HepG2 (cell line): ENCODE data around the gene NFIL3. TPM values are rescaled to one million over a fixed set of nuclear protein-coding genes. Genes with fewer than 3 reads are reported as not detected.

ENCODE experiments used
- AHR ChIP-seq: IDR thresholded peaks from 2 replicates; pipeline ENCODE4 v1.6.1; 2018; ENCODE audit warnings: missing genetic modification reagents, missing compliant biosample characterization
- DNMT1 ChIP-seq: sonication (generic); formaldehyde crosslinking; IDR thresholded peaks from 2 replicates; pipeline ENCODE4 v1.5.1; 2020; ENCODE audit warnings: mild to moderate bottlenecking, missing genetic modification reagents
- GTF3A ChIP-seq: sonication (generic); formaldehyde crosslinking; conservative IDR thresholded peaks from 2 replicates; pipeline ENCODE4 v1.4.0; 2020; ENCODE audit warnings: mild to moderate bottlenecking, missing genetic modification reagents
- KLF12 ChIP-seq: sonication (generic); formaldehyde crosslinking; IDR thresholded peaks from 2 replicates; pipeline ENCODE4 v1.4.0; 2020; ENCODE audit warnings: missing genetic modification reagents, borderline replicate concordance
- KLF13 ChIP-seq: sonication (generic); formaldehyde crosslinking; IDR thresholded peaks from 2 replicates; pipeline ENCODE4 v1.4.0; 2020; ENCODE audit warnings: mild to moderate bottlenecking, missing genetic modification reagents
- MAZ ChIP-seq, 2 experiments: sonication (generic) in 1 of 2; formaldehyde crosslinking in 1 of 2; IDR thresholded peaks; 2 replicates each; pipeline versions ENCODE4 v1.5.0 to v1.6.1; 2012 to 2020; ENCODE audit warnings: low read depth in 2 of 2, mild to moderate bottlenecking in 2 of 2, borderline replicate concordance in 1 of 2, improper control_type of control experiment in 1 of 2, low read length in 1 of 2, missing genetic modification reagents in 1 of 2, moderate library complexity in 1 of 2
- NFKBIZ ChIP-seq: IDR thresholded peaks from 2 replicates; pipeline ENCODE4 v1.6.1; 2018; ENCODE audit warnings: missing genetic modification reagents, missing compliant biosample characterization
- NRL ChIP-seq: sonication (generic); formaldehyde crosslinking; IDR thresholded peaks from 2 replicates; pipeline ENCODE4 v1.5.0; 2020; ENCODE audit warnings: missing genetic modification reagents, mild to moderate bottlenecking, moderate library complexity, borderline replicate concordance
- POLR2AphosphoS5 ChIP-seq: IDR thresholded peaks from 2 replicates; pipeline ENCODE4 v1.6.1; 2012; ENCODE audit warnings: low read depth, low read length
- ZMYM4 ChIP-seq: sonication (generic); formaldehyde crosslinking; IDR thresholded peaks from 2 replicates; pipeline ENCODE4 v1.8.1; 2023; ENCODE audit warnings: mild to moderate bottlenecking, missing genetic modification reagents
- ZNF124 ChIP-seq: sonication (generic); formaldehyde crosslinking; IDR thresholded peaks from 2 replicates; pipeline ENCODE4 v1.4.0; 2020; ENCODE audit warnings: missing genetic modification reagents
- ZNF331 ChIP-seq: sonication (generic); formaldehyde crosslinking; IDR thresholded peaks from 2 replicates; pipeline ENCODE4 v1.4.0; 2020; ENCODE audit warnings: missing genetic modification reagents
- ZNF550 ChIP-seq: sonication (generic); formaldehyde crosslinking; IDR thresholded peaks from 2 replicates; pipeline ENCODE4 v1.4.0; 2020; ENCODE audit warnings: mild to moderate bottlenecking, missing genetic modification reagents, borderline replicate concordance
- polyA plus RNA-seq, 8 experiments: library from polyadenylated mRNA; depleted of rRNA in 3 of 8; stranded (reverse) in 7 of 8; unstranded in 1 of 8; fragments of >200 nt; fragmentation: Illumina TruSeq in 4 of 8; extraction: Trizol in 4 of 8; gene quantifications; 2 replicates each; pipeline versions ENCODE4 v1.2.1 to v1.2.3, GENCODE V29; 2011 to 2016; ENCODE audit warnings: low read depth in 4 of 8, missing spikeins in 1 of 8, mixed read lengths in 1 of 8; ENCODE audit not compliant: insufficient read depth in 1 of 8
- total RNA-seq, 5 experiments: library from RNA; depleted of rRNA; stranded (reverse); fragments of >200 nt; fragmentation: Illumina TruSeq; extraction: Trizol; gene quantifications; 2 replicates each; pipeline ENCODE4 v1.2.3, GENCODE V29; 2016; ENCODE audit warnings: low read depth in 1 of 5
- TF ChIP-seq, protein P1 (sequence below): sonication (generic); formaldehyde crosslinking; IDR thresholded peaks from 2 replicates; pipeline ENCODE4 v1.5.0; 2020; ENCODE audit warnings: mild to moderate bottlenecking, missing genetic modification reagents, borderline replicate concordance
- TF ChIP-seq, protein P2 (sequence below): sonication (generic); formaldehyde crosslinking; conservative IDR thresholded peaks from 2 replicates; pipeline ENCODE4 v1.8.0; 2022; ENCODE audit warnings: missing genetic modification reagents
- TF ChIP-seq, protein P3 (sequence below): sonication (generic); formaldehyde crosslinking; IDR thresholded peaks from 2 replicates; pipeline ENCODE4 v1.9.0; 2021; ENCODE audit warnings: missing genetic modification reagents, mild to moderate bottlenecking, borderline replicate concordance

The NFIL3 gene
- total and polyA plus RNA-seq, 2 of the 13 experiments (the other 11 are each of a cell fraction or from before 2014, with no cell fraction given): 46.6 to 54.2 TPM

DNA sequence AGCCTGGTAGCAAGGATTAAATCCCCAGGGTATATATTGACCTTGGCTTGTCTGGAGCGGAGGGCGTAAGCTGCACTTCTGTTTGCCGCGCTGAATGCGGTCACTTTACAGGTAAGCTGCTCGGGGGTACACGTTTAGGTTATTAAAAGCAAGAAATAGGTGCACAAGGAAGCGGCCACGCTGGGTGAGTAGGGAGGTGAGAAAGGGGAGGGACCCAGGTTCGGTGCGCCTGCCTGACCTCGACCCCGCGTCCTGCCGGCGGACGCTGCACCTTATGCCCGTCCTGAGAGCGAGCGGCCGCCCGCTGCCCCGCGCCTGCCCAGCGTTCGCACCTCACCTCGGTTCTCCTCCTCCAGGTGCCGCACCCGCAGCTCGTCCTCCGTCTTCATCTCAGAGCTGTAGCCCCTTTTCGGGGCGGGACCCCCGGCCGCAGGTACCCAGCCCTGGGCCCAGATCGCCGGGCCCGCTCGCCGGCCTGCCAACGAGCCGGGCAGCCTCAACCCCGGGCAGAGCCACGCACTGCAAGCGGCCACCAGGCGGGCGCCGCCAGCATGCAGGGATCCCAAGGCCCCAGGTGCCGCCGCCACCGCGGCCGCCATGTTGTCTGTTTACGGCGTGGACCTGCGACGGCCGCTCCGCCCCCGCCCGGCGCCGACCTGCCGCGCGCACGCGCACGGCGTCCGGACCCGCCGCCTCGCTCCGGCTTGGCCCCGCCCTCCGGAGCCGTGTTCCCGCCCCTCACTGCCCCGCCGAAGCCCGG, 62.2 kb downstream of the NFIL3 start, which contains the start of gene AUH (continued):
- TF ChIP-seq, protein P1, sequence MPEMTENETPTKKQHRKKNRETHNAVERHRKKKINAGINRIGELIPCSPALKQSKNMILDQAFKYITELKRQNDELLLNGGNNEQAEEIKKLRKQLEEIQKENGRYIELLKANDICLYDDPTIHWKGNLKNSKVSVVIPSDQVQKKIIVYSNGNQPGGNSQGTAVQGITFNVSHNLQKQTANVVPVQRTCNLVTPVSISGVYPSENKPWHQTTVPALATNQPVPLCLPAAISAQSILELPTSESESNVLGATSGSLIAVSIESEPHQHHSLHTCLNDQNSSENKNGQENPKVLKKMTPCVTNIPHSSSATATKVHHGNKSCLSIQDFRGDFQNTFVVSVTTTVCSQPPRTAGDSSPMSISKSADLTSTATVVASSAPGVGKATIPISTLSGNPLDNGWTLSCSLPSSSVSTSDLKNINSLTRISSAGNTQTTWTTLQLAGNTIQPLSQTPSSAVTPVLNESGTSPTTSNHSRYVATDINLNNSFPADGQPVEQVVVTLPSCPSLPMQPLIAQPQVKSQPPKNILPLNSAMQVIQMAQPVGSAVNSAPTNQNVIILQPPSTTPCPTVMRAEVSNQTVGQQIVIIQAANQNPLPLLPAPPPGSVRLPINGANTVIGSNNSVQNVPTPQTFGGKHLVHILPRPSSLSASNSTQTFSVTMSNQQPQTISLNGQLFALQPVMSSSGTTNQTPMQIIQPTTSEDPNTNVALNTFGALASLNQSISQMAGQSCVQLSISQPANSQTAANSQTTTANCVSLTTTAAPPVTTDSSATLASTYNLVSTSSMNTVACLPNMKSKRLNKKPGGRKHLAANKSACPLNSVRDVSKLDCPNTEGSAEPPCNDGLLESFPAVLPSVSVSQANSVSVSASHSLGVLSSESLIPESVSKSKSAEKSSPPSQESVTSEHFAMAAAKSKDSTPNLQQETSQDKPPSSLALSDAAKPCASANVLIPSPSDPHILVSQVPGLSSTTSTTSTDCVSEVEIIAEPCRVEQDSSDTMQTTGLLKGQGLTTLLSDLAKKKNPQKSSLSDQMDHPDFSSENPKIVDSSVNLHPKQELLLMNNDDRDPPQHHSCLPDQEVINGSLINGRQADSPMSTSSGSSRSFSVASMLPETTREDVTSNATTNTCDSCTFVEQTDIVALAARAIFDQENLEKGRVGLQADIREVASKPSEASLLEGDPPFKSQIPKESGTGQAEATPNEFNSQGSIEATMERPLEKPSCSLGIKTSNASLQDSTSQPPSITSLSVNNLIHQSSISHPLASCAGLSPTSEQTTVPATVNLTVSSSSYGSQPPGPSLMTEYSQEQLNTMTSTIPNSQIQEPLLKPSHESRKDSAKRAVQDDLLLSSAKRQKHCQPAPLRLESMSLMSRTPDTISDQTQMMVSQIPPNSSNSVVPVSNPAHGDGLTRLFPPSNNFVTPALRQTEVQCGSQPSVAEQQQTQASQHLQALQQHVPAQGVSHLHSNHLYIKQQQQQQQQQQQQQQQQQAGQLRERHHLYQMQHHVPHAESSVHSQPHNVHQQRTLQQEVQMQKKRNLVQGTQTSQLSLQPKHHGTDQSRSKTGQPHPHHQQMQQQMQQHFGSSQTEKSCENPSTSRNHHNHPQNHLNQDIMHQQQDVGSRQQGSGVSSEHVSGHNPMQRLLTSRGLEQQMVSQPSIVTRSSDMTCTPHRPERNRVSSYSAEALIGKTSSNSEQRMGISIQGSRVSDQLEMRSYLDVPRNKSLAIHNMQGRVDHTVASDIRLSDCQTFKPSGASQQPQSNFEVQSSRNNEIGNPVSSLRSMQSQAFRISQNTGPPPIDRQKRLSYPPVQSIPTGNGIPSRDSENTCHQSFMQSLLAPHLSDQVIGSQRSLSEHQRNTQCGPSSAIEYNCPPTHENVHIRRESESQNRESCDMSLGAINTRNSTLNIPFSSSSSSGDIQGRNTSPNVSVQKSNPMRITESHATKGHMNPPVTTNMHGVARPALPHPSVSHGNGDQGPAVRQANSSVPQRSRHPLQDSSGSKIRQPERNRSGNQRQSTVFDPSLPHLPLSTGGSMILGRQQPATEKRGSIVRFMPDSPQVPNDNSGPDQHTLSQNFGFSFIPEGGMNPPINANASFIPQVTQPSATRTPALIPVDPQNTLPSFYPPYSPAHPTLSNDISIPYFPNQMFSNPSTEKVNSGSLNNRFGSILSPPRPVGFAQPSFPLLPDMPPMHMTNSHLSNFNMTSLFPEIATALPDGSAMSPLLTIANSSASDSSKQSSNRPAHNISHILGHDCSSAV (CRISPR knock-in tag): no peak
- TF ChIP-seq KLF12 (peak; percentile 57; the same call in 1 of the 2 replicates), MAZ (IDR thresholded peaks at IDR 0.05; ENCODE audit: borderline replicate concordance, low read depth, low read length) (peak; percentile 81), MAZ (CRISPR knock-in tag; IDR thresholded peaks at IDR 0.05; ENCODE audit: low read depth) (no peak; the same call in 1 of the 2 replicates), POLR2AphosphoS5 (no peak), AHR (CRISPR knock-in tag) (peak; percentile 52; the same call in 1 of the 2 replicates), ZNF124 (CRISPR knock-in tag) (no peak), NFKBIZ (CRISPR knock-in tag) (no peak), NRL (CRISPR knock-in tag) (peak; percentile 57; the same call in 1 of the 2 replicates), ZNF550 (CRISPR knock-in tag) (no peak), KLF13 (CRISPR knock-in tag) (no peak), ZMYM4 (CRISPR knock-in tag) (no peak), DNMT1 (CRISPR knock-in tag) (no peak), GTF3A (CRISPR knock-in tag) (no peak), ZNF331 (no peak)
- TF ChIP-seq, protein P2, sequence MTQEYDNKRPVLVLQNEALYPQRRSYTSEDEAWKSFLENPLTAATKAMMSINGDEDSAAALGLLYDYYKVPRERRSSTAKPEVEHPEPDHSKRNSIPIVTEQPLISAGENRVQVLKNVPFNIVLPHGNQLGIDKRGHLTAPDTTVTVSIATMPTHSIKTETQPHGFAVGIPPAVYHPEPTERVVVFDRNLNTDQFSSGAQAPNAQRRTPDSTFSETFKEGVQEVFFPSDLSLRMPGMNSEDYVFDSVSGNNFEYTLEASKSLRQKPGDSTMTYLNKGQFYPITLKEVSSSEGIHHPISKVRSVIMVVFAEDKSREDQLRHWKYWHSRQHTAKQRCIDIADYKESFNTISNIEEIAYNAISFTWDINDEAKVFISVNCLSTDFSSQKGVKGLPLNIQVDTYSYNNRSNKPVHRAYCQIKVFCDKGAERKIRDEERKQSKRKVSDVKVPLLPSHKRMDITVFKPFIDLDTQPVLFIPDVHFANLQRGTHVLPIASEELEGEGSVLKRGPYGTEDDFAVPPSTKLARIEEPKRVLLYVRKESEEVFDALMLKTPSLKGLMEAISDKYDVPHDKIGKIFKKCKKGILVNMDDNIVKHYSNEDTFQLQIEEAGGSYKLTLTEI (CRISPR knock-in tag): no peak
- TF ChIP-seq, protein P3, sequence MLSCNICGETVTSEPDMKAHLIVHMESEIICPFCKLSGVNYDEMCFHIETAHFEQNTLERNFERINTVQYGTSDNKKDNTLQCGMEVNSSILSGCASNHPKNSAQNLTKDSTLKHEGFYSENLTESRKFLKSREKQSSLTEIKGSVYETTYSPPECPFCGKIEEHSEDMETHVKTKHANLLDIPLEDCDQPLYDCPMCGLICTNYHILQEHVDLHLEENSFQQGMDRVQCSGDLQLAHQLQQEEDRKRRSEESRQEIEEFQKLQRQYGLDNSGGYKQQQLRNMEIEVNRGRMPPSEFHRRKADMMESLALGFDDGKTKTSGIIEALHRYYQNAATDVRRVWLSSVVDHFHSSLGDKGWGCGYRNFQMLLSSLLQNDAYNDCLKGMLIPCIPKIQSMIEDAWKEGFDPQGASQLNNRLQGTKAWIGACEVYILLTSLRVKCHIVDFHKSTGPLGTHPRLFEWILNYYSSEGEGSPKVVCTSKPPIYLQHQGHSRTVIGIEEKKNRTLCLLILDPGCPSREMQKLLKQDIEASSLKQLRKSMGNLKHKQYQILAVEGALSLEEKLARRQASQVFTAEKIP: no peak
